ENCODE results near the gene ARL11. TPM values are rescaled to one million over a fixed set of nuclear protein-coding genes. Genes with fewer than 3 reads are reported as not detected.

ARL11 gene
- total RNA-seq, 1 donor from 2014 or later = not detected

GRCh38 chr13:49681842-49682435 lies 53.6 kb downstream of the ARL11 start:
- Mint-ChIP-seq H3K4me3 (no peak overlapping the region), H3K9me3 (peaks cover 3% of the 10 kb centered on the region), H3K4me1 (ENCODE audit: unreplicated experiment) (peaks cover 17% of the 10 kb centered on the region), H3K27ac (no peak overlapping the region), H3K36me3 (peaks cover 30% of the 10 kb centered on the region), H3K27me3 (no peaks in the 10 kb centered on the region)
- no peak for DNase-seq (ENCODE audit: extremely low spot score, unreplicated experiment)
- TF ChIP-seq, protein P1, sequence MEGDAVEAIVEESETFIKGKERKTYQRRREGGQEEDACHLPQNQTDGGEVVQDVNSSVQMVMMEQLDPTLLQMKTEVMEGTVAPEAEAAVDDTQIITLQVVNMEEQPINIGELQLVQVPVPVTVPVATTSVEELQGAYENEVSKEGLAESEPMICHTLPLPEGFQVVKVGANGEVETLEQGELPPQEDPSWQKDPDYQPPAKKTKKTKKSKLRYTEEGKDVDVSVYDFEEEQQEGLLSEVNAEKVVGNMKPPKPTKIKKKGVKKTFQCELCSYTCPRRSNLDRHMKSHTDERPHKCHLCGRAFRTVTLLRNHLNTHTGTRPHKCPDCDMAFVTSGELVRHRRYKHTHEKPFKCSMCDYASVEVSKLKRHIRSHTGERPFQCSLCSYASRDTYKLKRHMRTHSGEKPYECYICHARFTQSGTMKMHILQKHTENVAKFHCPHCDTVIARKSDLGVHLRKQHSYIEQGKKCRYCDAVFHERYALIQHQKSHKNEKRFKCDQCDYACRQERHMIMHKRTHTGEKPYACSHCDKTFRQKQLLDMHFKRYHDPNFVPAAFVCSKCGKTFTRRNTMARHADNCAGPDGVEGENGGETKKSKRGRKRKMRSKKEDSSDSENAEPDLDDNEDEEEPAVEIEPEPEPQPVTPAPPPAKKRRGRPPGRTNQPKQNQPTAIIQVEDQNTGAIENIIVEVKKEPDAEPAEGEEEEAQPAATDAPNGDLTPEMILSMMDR (conservative IDR thresholded peaks at IDR 0.05) = no peak

Other genes starting within 250 kb of the ARL11 start
- gene CAB39L, start 184.4 kb upstream of the ARL11 start, total RNA-seq (ENCODE audit: low replicate concordance) = 11.4 and 18.1 TPM in 2 replicates
- gene SETDB2, start 184.2 kb upstream of the ARL11 start, total RNA-seq (ENCODE audit: low replicate concordance) = 8.2 and 11.8 TPM in 2 replicates
- gene PHF11, start 132.6 kb upstream of the ARL11 start, total RNA-seq (ENCODE audit: low replicate concordance) = 18.9 and 20.7 TPM in 2 replicates
- 11.3 and 30.7 TPM in 2 replicates for gene RCBTB1, start 42.9 kb upstream of the ARL11 start, total RNA-seq (ENCODE audit: low replicate concordance)
- gene EBPL, start 63.0 kb downstream of the ARL11 start, total RNA-seq (ENCODE audit: low replicate concordance) = 32.2 and 56.5 TPM in 2 replicates
- 36.5 and 40.1 TPM in 2 replicates for gene KPNA3, start 164.2 kb downstream of the ARL11 start, total RNA-seq (ENCODE audit: low replicate concordance)

Measured in type B pancreatic cell (in vitro differentiated cells).